ENCODE results near the gene SLF1. TPM values are rescaled to one million over a fixed set of nuclear protein-coding genes. Genes with fewer than 3 reads are reported as not detected.

Gene SLF1
- total and polyA plus RNA-seq, 2 experiments from 2014 or later, result 6.3 to 10.6 TPM

- peak overlapping the region; percentile 82 for H3K27ac ChIP-seq
- DNase-seq (ENCODE audit: low read depth in 1 of 2, low spot score in 1 of 2), result no peak
- no peaks in the 10 kb centered on the region for H3K36me3 ChIP-seq
- H3K4me3 ChIP-seq, result no peak overlapping the region
- TF ChIP-seq CTCF (IDR thresholded peaks at IDR 0.05; ENCODE audit: low read depth, low read length), result no peak
- H3K27me3 ChIP-seq, result no peaks in the 10 kb centered on the region
- peaks cover 36% of the 10 kb centered on the region for H3K4me1 ChIP-seq (ENCODE audit: low read depth)
- no peaks in the 10 kb centered on the region for H3K9me3 ChIP-seq (ENCODE audit: low read depth)
These were observed 1.8 kb downstream of the SLF1 start for GRCh38 chr5:94620256-94620655.

DNA sequence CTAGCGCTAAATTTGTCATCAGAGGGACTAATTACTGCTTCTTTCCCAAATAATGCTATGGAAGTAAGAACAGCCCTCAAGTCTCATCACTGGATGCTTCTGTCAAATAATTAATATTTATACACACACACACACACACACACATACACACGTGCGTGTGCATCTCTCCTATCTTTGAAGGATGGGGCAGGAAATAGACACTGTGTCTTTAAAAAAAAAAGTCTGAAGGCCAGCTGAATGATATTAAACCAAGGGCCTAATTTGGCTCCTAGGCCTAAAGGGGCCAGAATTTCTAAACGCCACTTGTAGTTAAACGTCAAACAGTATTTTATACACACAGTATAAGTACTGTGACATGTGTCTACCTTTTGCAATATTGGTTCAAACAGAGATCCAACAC lies 3.3 kb downstream of the SLF1 start:
- Histone ChIP-seq H3K4me1 (ENCODE audit: low read depth) (peaks cover 36% of the 10 kb centered on the region), H3K9me3 (ENCODE audit: low read depth) (no peaks in the 10 kb centered on the region), H3K27ac (no peak overlapping the region), H3K4me3 (no peak overlapping the region), H3K36me3 (no peaks in the 10 kb centered on the region), H3K27me3 (no peaks in the 10 kb centered on the region)
- TF ChIP-seq CTCF (IDR thresholded peaks at IDR 0.05; ENCODE audit: low read depth, low read length), result no peak
- DNase-seq (ENCODE audit: low read depth in 1 of 2, low spot score in 1 of 2), result peak in 1 of 2 donors; percentile 5

DNA sequence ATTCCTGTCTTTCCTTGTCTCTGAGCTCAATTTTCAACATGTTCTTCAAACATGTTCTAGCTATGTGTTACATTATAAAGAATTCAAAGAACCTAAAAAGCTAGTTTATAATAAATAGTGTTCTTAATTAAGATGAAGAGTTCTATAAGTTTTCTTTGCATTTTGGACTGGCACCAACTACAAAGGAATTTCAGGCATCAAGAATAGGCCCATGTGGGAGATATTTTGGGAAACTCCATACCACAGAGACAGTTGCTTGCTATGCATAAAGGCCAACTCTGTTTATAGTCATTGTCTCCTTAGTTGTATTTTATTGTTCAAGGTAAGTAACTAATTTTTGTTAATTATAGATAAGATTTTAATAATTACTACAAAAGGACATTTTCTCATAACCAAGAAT lies 4.5 kb downstream of the SLF1 start:
- Histone ChIP-seq H3K27me3 (no peaks in the 10 kb centered on the region), H3K9me3 (ENCODE audit: low read depth) (no peaks in the 10 kb centered on the region), H3K27ac (peak overlapping the region; percentile 34), H3K4me3 (no peak overlapping the region), H3K4me1 (ENCODE audit: low read depth) (peaks cover 30% of the 10 kb centered on the region), H3K36me3 (no peaks in the 10 kb centered on the region)
- peak; percentile 25 to 34 for DNase-seq (ENCODE audit: low read depth in 1 of 2, low spot score in 1 of 2)
- no peak for TF ChIP-seq CTCF (IDR thresholded peaks at IDR 0.05; ENCODE audit: low read depth, low read length)

- H3K27ac ChIP-seq, result peak overlapping the region; percentile 34
- H3K4me3 ChIP-seq, result no peak overlapping the region
- H3K36me3 ChIP-seq, result no peaks in the 10 kb centered on the region
- TF ChIP-seq CTCF (IDR thresholded peaks at IDR 0.05; ENCODE audit: low read depth, low read length), result no peak
- no peak for DNase-seq (ENCODE audit: low read depth in 1 of 2, low spot score in 1 of 2)
- H3K4me1 ChIP-seq (ENCODE audit: low read depth), result peaks cover 30% of the 10 kb centered on the region
- no peaks in the 10 kb centered on the region for H3K9me3 ChIP-seq (ENCODE audit: low read depth)
- H3K27me3 ChIP-seq, result no peaks in the 10 kb centered on the region
These were observed 5.4 kb downstream of the SLF1 start for GRCh38 chr5:94623877-94624276.

DNA sequence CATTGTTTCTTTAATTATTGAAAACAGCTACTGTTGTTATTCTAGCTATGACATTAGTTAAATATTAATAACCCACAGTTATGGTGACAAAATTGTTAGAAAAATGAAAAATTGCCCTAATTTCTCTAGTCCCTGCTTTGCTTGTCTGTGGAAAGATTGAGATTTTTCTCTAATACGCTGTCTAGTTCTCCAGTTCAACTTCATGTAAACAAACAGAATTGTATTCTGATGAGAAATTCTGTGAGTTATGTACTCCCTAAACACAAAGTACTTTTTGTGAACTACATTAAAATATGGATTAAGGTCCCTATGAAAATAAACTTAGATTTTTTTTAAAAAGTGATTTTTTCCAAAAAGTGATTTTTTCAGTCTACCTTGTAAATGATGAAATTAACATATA lies 8.7 kb downstream of the SLF1 start:
- Histone ChIP-seq H3K4me3 (no peak overlapping the region), H3K4me1 (ENCODE audit: low read depth) (peaks cover 20% of the 10 kb centered on the region), H3K27me3 (no peaks in the 10 kb centered on the region), H3K27ac (no peak overlapping the region), H3K36me3 (no peaks in the 10 kb centered on the region), H3K9me3 (ENCODE audit: low read depth) (no peaks in the 10 kb centered on the region)
- TF ChIP-seq CTCF (IDR thresholded peaks at IDR 0.05; ENCODE audit: low read depth, low read length), result no peak
- DNase-seq (ENCODE audit: low read depth in 1 of 2, low spot score in 1 of 2), result no peak

- Histone ChIP-seq H3K27me3 (no peaks in the 10 kb centered on the region), H3K4me1 (ENCODE audit: low read depth) (no peaks in the 10 kb centered on the region), H3K9me3 (ENCODE audit: low read depth) (no peaks in the 10 kb centered on the region), H3K27ac (no peak overlapping the region), H3K36me3 (no peaks in the 10 kb centered on the region), H3K4me3 (no peak overlapping the region)
- DNase-seq (ENCODE audit: low read depth in 1 of 2, low spot score in 1 of 2), result no peak
- no peak for TF ChIP-seq CTCF (IDR thresholded peaks at IDR 0.05; ENCODE audit: low read depth, low read length)
These were observed 13.6 kb downstream of the SLF1 start for GRCh38 chr5:94632024-94632423.
